GM23248 (cell line): ENCODE results near the gene UQCR10.

Source experiments
- EZH2 ChIP-seq: fragments of 200-600 bp; sonication (generic); IDR thresholded peaks from 2 replicates; pipeline ENCODE4 v1.6.1; 2018; ENCODE audit warnings: antibody characterized with exemption, mild to moderate bottlenecking; ENCODE audit not compliant: insufficient read depth, poor library complexity, severe bottlenecking
- EZH2phosphoT487 ChIP-seq: fragments of 200-600 bp; sonication (generic); IDR thresholded peaks from 2 replicates; pipeline ENCODE4 v1.6.1; 2018; ENCODE audit warnings: antibody characterized with exemption, moderate library complexity, mild to moderate bottlenecking, low read depth; ENCODE audit not compliant: insufficient read depth

DNA sequence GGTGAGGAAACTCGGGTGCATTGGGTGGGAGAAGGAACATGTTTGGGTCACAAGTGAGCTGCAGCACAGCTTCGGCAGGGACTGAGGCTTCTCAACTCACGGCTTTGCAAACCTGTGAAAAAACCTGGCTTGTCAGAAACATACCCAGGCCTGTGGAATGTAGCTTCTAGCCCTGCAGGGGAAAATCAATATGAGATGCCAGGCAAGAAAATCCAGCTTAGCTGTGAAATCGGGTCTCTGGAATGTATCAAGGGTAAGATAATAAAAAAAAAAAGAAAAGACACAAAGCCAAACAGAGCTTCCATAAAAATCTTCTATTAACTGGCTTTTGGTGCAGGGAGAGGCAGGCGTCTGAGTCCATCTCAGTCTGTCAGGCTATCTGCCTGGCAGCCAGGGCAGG lies 28.5 kb downstream of the UQCR10 start:
- TF ChIP-seq EZH2phosphoT487 (no peak), EZH2 (no peak)
